HG03521 (cell line): ENCODE results near the gene PCBP3.
"Not testable (repeated sequence)": the region's sequence is repeated elsewhere in the genome, so short reads cannot be mapped to it uniquely, and the experiment has no call there.

Experiments
- ATAC-seq: cut with Tn5 transposase; IDR thresholded peaks from one replicate; pipeline ENCODE4 v1.9.1; 2021; ENCODE audit warnings: mild to moderate bottlenecking, moderate library complexity; ENCODE audit not compliant: unreplicated experiment

The PCBP3 gene

GRCh38 chr21:45887788-45888187 is 244.3 kb downstream of the PCBP3 start:
- no peak for ATAC-seq

- ATAC-seq: no peak
Observed at GRCh38 chr21:45888386-45889009, 245.0 kb downstream of the PCBP3 start.

GRCh38 chr21:45889256-45889655 is 245.7 kb downstream of the PCBP3 start:
- no peak for ATAC-seq

GRCh38 chr21:45889961-45890360 is 246.4 kb downstream of the PCBP3 start:
- no peak for ATAC-seq

- no peak for ATAC-seq
Observed at GRCh38 chr21:45891388-45892155, 248.0 kb downstream of the PCBP3 start.

GRCh38 chr21:45892156-45892915 is 248.8 kb downstream of the PCBP3 start:
- ATAC-seq: no peak

- ATAC-seq: no peak
Observed at GRCh38 chr21:45892916-45893739, 249.6 kb downstream of the PCBP3 start.

GRCh38 chr21:45893740-45894449 is 250.4 kb downstream of the PCBP3 start:
- ATAC-seq: no peak

GRCh38 chr21:45894450-45894825 is 250.9 kb downstream of the PCBP3 start:
- ATAC-seq: no peak

GRCh38 chr21:45894906-45895777 is 251.6 kb downstream of the PCBP3 start:
- no peak for ATAC-seq

- ATAC-seq: no peak
Observed at GRCh38 chr21:45895778-45896370, 252.3 kb downstream of the PCBP3 start.

- not testable (repeated sequence) for ATAC-seq
Observed at GRCh38 chr21:45896431-45896830, 252.9 kb downstream of the PCBP3 start.

- ATAC-seq: no peak
Observed at GRCh38 chr21:45897191-45898027, 253.9 kb downstream of the PCBP3 start.

GRCh38 chr21:45898028-45898350 is 254.5 kb downstream of the PCBP3 start:
- no peak for ATAC-seq

GRCh38 chr21:45898781-45899180 is 255.3 kb downstream of the PCBP3 start:
- ATAC-seq: no peak

GRCh38 chr21:45899317-45900033 is 255.9 kb downstream of the PCBP3 start:
- ATAC-seq: no peak

GRCh38 chr21:45900034-45900868 is 256.7 kb downstream of the PCBP3 start:
- ATAC-seq: no peak
